Neutrophil (primary cell): ENCODE measurements around the gene CMKLR1.

ENCODE experiments used
- H3K27ac ChIP-seq: fragments of 200-600 bp; sonication (generic); 2 replicates; pipeline ENCODE4 v1.5.1; 2016; ENCODE audit warnings: mild to moderate bottlenecking, moderate library complexity
- H3K27me3 ChIP-seq: fragments of 200-600 bp; sonication (generic); 2 replicates; pipeline ENCODE4 v1.6.0; 2016; ENCODE audit warnings: mild to moderate bottlenecking
- H3K36me3 ChIP-seq: fragments of 200-600 bp; sonication (generic); 2 replicates; pipeline ENCODE4 v1.5.1; 2017
- H3K4me1 ChIP-seq, 2 experiments: fragments of 200-600 bp in 1 of 2; sonication (generic) in 1 of 2; 1 replicate in 1 of 2; 2 replicates in 1 of 2; pipeline versions ENCODE4 v1.5.1 to v1.6.1; 2013 to 2016; ENCODE audit warnings: low read depth in 1 of 2, low read length in 1 of 2, mild to moderate bottlenecking in 1 of 2, moderate library complexity in 1 of 2; ENCODE audit not compliant: control insufficient read depth in 1 of 2, insufficient read depth in 1 of 2
- H3K4me3 ChIP-seq, 2 experiments: fragments of 200-600 bp in 1 of 2; sonication (generic) in 1 of 2; 1 replicate in 1 of 2; 2 replicates in 1 of 2; pipeline ENCODE4 v1.5.1; 2013 to 2016; ENCODE audit warnings: low read depth in 1 of 2, low read length in 1 of 2, mild to moderate bottlenecking in 1 of 2, moderate library complexity in 1 of 2
- H3K9me3 ChIP-seq: fragments of 200-600 bp; sonication (generic); 2 replicates; pipeline ENCODE4 v1.5.1; 2016
- CTCF ChIP-seq: fragments of 200-600 bp; sonication (generic); IDR thresholded peaks from 2 replicates; pipeline ENCODE4 v1.5.1; 2016; ENCODE audit warnings: antibody characterized with exemption

The CMKLR1 gene

DNA sequence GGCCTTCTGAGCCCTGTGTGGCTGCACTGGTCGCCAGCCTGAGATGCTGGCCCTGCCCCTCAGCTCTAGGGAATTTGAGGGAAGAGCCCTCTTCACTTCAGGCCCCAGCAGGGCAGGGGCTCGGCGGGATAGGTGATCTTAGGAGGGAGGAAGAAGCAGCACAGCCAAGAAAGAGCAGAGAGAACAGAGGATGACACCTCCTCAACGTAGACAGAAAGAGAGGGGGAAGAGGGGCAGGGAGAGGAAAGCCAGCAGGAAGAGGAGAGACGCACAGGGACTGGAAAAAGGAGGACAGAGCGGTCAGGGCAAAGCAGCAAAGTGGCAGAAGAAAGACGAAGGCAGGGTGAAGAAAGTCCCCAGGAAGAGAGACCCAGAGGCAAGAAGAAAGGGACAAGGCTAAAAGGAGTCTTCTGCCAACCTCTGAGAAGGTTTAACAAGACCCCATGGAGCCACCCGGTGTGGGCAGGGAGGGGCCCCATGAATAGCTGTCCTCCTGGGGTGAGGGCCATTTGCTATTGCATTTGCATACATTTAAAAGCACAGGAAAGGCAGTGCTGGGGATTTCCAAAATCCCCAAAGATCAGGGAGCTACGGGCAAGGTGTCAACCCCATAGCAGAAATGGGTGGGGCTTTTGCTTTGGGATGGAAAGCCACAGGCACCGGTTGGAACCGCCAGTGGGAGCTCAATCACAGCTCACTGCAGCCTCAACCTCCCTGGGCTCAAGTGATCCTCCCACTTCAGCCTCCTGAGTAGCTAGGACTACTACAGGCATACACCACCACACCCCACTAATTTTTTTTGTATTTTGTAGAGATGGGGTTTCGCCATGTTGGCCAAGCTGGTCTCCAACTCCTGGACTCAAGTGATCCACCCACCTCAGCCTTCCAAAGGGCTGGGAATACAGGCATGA is 22.7 kb downstream of the CMKLR1 start:
- H3K4me3 ChIP-seq = no peak overlapping the region
- H3K27me3 ChIP-seq = peaks cover 8% of the 10 kb centered on the region
- no peak overlapping the region for H3K27ac ChIP-seq
- H3K36me3 ChIP-seq = no peaks in the 10 kb centered on the region
- no peak for TF ChIP-seq CTCF
- H3K4me1 ChIP-seq = no peaks in the 10 kb centered on the region
- no peaks in the 10 kb centered on the region for H3K9me3 ChIP-seq

GRCh38 chr12:108315486-108316105 is 23.5 kb downstream of the CMKLR1 start:
- no peaks in the 10 kb centered on the region for H3K9me3 ChIP-seq
- H3K4me3 ChIP-seq = no peak overlapping the region
- H3K27ac ChIP-seq = no peak overlapping the region
- H3K36me3 ChIP-seq = no peaks in the 10 kb centered on the region
- no peak for TF ChIP-seq CTCF
- H3K4me1 ChIP-seq = no peaks in the 10 kb centered on the region
- peaks cover 2% of the 10 kb centered on the region for H3K27me3 ChIP-seq

DNA sequence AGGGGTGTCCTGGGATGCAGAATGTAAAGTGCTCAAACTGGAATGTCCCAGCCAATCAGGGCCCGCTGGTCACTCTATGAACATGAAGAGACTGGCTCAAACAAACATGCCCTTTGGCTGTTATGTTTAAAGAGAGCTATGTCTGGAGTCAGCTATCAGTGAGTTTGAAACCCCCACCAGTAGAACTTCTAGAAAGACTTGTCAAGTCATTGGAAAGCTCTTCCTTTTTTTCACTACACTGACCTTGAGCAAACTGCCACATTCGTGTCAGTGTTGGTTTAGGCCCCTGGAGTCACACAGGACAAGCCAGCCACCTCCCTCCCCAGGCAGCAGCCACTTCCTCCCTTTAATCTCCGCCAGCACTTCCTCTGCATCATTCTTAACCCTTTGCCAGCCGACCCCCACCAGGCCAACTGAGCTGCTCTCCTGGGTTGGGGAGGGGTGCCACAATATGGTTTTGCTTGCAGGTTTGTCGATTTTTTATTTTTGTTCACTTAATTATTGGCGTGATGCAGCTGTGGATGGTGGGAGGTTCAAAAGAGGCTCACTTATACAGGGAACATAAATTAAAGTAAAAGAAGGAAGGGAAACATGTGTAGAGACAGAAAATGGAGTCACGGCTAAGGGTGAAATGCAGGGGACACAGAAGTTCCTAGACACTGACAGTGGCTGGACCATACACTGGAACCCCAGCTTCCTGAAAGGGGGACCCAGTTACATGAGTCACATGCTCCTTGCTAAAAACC is 25.3 kb downstream of the CMKLR1 start:
- H3K4me3 ChIP-seq = no peak overlapping the region
- H3K4me1 ChIP-seq = no peaks in the 10 kb centered on the region
- no peaks in the 10 kb centered on the region for H3K9me3 ChIP-seq
- no peak for TF ChIP-seq CTCF
- H3K27ac ChIP-seq = no peak overlapping the region
- no peaks in the 10 kb centered on the region for H3K36me3 ChIP-seq
- H3K27me3 ChIP-seq = no peaks in the 10 kb centered on the region

DNA sequence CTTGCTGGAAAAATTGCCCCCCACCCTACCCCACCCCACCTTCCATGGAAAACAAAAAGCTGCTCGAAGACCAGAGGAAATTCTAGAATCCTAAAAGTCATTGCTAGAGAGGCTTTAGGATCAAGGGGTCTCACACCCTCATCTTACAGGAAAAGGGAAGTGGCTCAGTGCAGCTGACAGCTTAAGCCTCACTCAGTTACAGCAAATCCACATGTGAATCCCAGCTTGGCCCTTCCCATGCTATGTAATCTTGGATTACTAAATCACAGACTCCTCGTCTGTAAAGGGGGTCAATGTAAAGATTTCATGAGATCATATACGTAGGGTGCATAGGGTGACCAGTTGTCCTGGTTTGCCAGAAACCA is 25.9 kb downstream of the CMKLR1 start:
- Histone ChIP-seq H3K36me3 (no peaks in the 10 kb centered on the region), H3K4me1 (no peaks in the 10 kb centered on the region), H3K27ac (no peak overlapping the region), H3K9me3 (no peaks in the 10 kb centered on the region), H3K4me3 (no peak overlapping the region), H3K27me3 (no peaks in the 10 kb centered on the region)
- TF ChIP-seq CTCF = no peak

DNA sequence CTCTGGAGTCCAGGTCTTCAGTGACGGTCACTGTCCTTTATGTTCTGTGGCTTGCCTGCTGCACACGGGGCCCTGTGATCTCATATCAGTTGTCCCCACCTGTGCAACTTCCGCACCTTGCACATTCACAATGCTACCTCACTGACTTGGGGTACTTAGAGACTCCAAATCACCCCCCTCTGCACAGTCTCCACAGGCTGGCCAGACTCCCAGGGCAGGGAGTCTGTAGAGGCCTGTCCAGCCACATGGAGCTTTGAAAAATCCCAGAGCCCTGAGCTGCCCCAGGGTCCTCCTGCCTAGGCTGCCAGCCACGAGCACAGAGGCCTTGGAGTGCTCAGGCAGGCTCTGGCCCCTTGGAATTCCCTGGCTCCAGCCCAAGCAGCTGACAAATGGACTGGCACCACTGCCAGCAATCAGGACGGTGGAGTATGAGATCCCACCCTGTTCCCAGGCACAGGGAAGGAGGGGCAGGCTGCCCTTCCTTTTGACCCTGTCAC is 26.4 kb downstream of the CMKLR1 start:
- no peaks in the 10 kb centered on the region for H3K27me3 ChIP-seq
- no peaks in the 10 kb centered on the region for H3K36me3 ChIP-seq
- H3K27ac ChIP-seq = no peak overlapping the region
- H3K4me3 ChIP-seq = no peak overlapping the region
- no peak for TF ChIP-seq CTCF
- H3K9me3 ChIP-seq = no peaks in the 10 kb centered on the region
- H3K4me1 ChIP-seq = no peaks in the 10 kb centered on the region
